H9 (cell line): ENCODE data around the gene NHSL1. TPM values are rescaled to one million over a fixed set of nuclear protein-coding genes. Genes with fewer than 3 reads are reported as not detected.

ENCODE experiments used
- DNase-seq: peaks from one replicate; pipeline ENCODE4 v3.0.0-alpha.2; 2017
- H2AFZ ChIP-seq: one replicate; pipeline ENCODE4 v1.6.1; 2013; ENCODE audit warnings: mild to moderate bottlenecking, low read length, control low read depth, moderate library complexity
- H2AK5ac ChIP-seq: 2 replicates; pipeline ENCODE4 v1.6.1; 2013; ENCODE audit warnings: low read length, control low read depth, mixed read lengths; ENCODE audit not compliant: insufficient read length
- H2BK120ac ChIP-seq: one replicate; pipeline ENCODE4 v1.6.1; 2013; ENCODE audit warnings: low read depth, mild to moderate bottlenecking, low read length, control low read depth, inconsistent platforms; ENCODE audit not compliant: poor library complexity, severe bottlenecking
- H2BK12ac ChIP-seq: 2 replicates; pipeline ENCODE4 v1.6.1; 2013; ENCODE audit warnings: low read length, control low read depth, mixed read lengths, low read depth; ENCODE audit not compliant: insufficient read length
- H2BK15ac ChIP-seq: 2 replicates; pipeline ENCODE4 v1.6.1; 2013; ENCODE audit warnings: low read depth, low read length, control low read depth
- H2BK20ac ChIP-seq: one replicate; pipeline ENCODE4 v1.6.1; 2013; ENCODE audit warnings: low read depth, mild to moderate bottlenecking, low read length, control low read depth, inconsistent platforms; ENCODE audit not compliant: poor library complexity, severe bottlenecking
- H2BK5ac ChIP-seq: 2 replicates; pipeline ENCODE4 v1.6.1; 2013; ENCODE audit warnings: low read length, control low read depth, mixed read lengths; ENCODE audit not compliant: insufficient read length
- H3K14ac ChIP-seq: 2 replicates; pipeline ENCODE4 v1.6.1; 2013; ENCODE audit warnings: low read length, control low read depth; ENCODE audit not compliant: insufficient read depth
- H3K18ac ChIP-seq: 2 replicates; pipeline ENCODE4 v1.6.1; 2013; ENCODE audit warnings: low read depth, mild to moderate bottlenecking, mixed read lengths, low read length, control low read depth; ENCODE audit not compliant: insufficient read length
- H3K23ac ChIP-seq: 2 replicates; pipeline ENCODE4 v1.6.1; 2013; ENCODE audit warnings: low read length, control low read depth, mixed read lengths, low read depth; ENCODE audit not compliant: insufficient read length
- H3K23me2 ChIP-seq: 2 replicates; pipeline ENCODE4 v1.6.1; 2013; ENCODE audit warnings: low read depth, mild to moderate bottlenecking, mixed read lengths, low read length, control low read depth; ENCODE audit not compliant: insufficient read length, poor library complexity, severe bottlenecking
- H3K27ac ChIP-seq: 2 replicates; pipeline ENCODE4 v1.5.1; 2013; ENCODE audit warnings: low read length, control low read depth, mixed read lengths, low read depth; ENCODE audit not compliant: insufficient read length
- H3K27me3 ChIP-seq: 2 replicates; pipeline ENCODE4 v1.6.1; 2013; ENCODE audit warnings: low read length, control low read depth, inconsistent platforms; ENCODE audit not compliant: insufficient read depth
- H3K4ac ChIP-seq: 2 replicates; pipeline ENCODE4 v1.6.1; 2013; ENCODE audit warnings: low read depth, mild to moderate bottlenecking, control low read depth, inconsistent platforms, low read length, moderate library complexity
- H3K4me1 ChIP-seq: 2 replicates; pipeline ENCODE4 v1.6.1; 2013; ENCODE audit warnings: low read length, control low read depth, inconsistent platforms; ENCODE audit not compliant: insufficient read depth
- H3K4me2 ChIP-seq: 2 replicates; pipeline ENCODE4 v1.6.1; 2013; ENCODE audit warnings: low read length, control low read depth, mixed read lengths; ENCODE audit not compliant: insufficient read length, insufficient read depth
- H3K56ac ChIP-seq: 2 replicates; pipeline ENCODE4 v1.6.1; 2013; ENCODE audit warnings: low read depth, mild to moderate bottlenecking, mixed read lengths, low read length, control low read depth; ENCODE audit not compliant: insufficient read length
- H3K79me1 ChIP-seq: 2 replicates; pipeline ENCODE4 v1.6.1; 2013; ENCODE audit warnings: low read depth, mild to moderate bottlenecking, moderate library complexity, low read length, control low read depth, inconsistent platforms; ENCODE audit not compliant: insufficient read depth, poor library complexity, severe bottlenecking
- H3K79me2 ChIP-seq: 2 replicates; pipeline ENCODE4 v1.6.1; 2013; ENCODE audit warnings: low read length, control low read depth, inconsistent platforms; ENCODE audit not compliant: insufficient read depth
- H3K9ac ChIP-seq: 2 replicates; pipeline ENCODE4 v1.6.1; 2013; ENCODE audit warnings: low read length, control low read depth, mixed read lengths; ENCODE audit not compliant: insufficient read length; ENCODE audit errors: extremely low read depth
- H3K9me3 ChIP-seq: one replicate; pipeline ENCODE4 v1.6.1; 2013; ENCODE audit warnings: low read depth, low read length, inconsistent platforms; ENCODE audit not compliant: control insufficient read depth
- H3T11ph ChIP-seq: one replicate; pipeline ENCODE4 v1.6.1; 2013; ENCODE audit warnings: mild to moderate bottlenecking, low read length, control low read depth, inconsistent platforms
- H4K20me1 ChIP-seq: one replicate; pipeline ENCODE4 v1.6.1; 2013; ENCODE audit not compliant: control insufficient read depth, insufficient read length, insufficient read depth
- H4K5ac ChIP-seq: 2 replicates; pipeline ENCODE4 v1.6.1; 2013; ENCODE audit warnings: low read depth, mild to moderate bottlenecking, mixed read lengths, low read length, control low read depth; ENCODE audit not compliant: insufficient read length
- H4K8ac ChIP-seq: replicated peaks from 2 replicates; pipeline ENCODE4 v1.6.1; 2013; ENCODE audit warnings: low read length, control low read depth, mixed read lengths, low read depth; ENCODE audit not compliant: insufficient read length
- H4K91ac ChIP-seq: 2 replicates; pipeline ENCODE4 v1.6.1; 2013; ENCODE audit warnings: low read depth, mild to moderate bottlenecking, moderate library complexity, mixed read lengths, low read length, control low read depth; ENCODE audit not compliant: insufficient read length
- H3K27ac Mint-ChIP-seq, 3 experiments: 2 replicates in 2 of 3; 3 replicates in 1 of 3; pipeline ENCODE4 v1.8.0; 2020 to 2021; ENCODE audit warnings: mixed read lengths in 3 of 3, mild to moderate bottlenecking in 1 of 3, moderate library complexity in 1 of 3
- H3K27me3 Mint-ChIP-seq: 2 replicates; pipeline ENCODE4 v1.8.0; 2021; ENCODE audit warnings: low read depth, mild to moderate bottlenecking, moderate library complexity, mixed read lengths
- H3K36me3 Mint-ChIP-seq, 3 experiments: 2 replicates in 2 of 3; 3 replicates in 1 of 3; pipeline ENCODE4 v1.8.0; 2020 to 2021; ENCODE audit warnings: low read depth in 3 of 3, mixed read lengths in 3 of 3; ENCODE audit not compliant: insufficient read depth in 1 of 3
- H3K4me1 Mint-ChIP-seq, 2 experiments: 2 replicates each; pipeline ENCODE4 v1.8.0; 2020; ENCODE audit warnings: mixed read lengths in 2 of 2
- H3K4me3 Mint-ChIP-seq, 2 experiments: 2 replicates in 1 of 2; 3 replicates in 1 of 2; pipeline ENCODE4 v1.8.0; 2020 to 2021; ENCODE audit warnings: mild to moderate bottlenecking in 2 of 2, mixed read lengths in 2 of 2, moderate library complexity in 1 of 2
- H3K9me3 Mint-ChIP-seq, 2 experiments: 2 replicates in 1 of 2; 3 replicates in 1 of 2; pipeline ENCODE4 v1.8.0; 2020; ENCODE audit warnings: mild to moderate bottlenecking in 2 of 2, mixed read lengths in 2 of 2, moderate library complexity in 1 of 2
- CTCF ChIP-seq: fragments of 200-600 bp; sonication (generic); conservative IDR thresholded peaks from 3 replicates; pipeline ENCODE4 v1.8.0; 2021; ENCODE audit warnings: antibody characterized with exemption, mild to moderate bottlenecking
- WGBS: extraction: QIAGEN DNeasy Blood & Tissue Kit; methylation state at CpG from one replicate; pipeline ENCODE4 v1.1.7; 2013; ENCODE audit warnings: missing lambda C conversion rate, low lambda C conversion rate, mixed read lengths; ENCODE audit not compliant: insufficient read length; ENCODE audit errors: extremely low coverage; 5-methylcytosine and 5-hydroxymethylcytosine counted together
- total RNA-seq: library from RNA; stranded (reverse); gene quantifications from 2 replicates; pipeline ENCODE4 v1.2.1, GENCODE V29; 2021

NHSL1 gene
- total RNA-seq, 1 experiment from 2014 or later = 28.7 TPM

- Histone ChIP-seq H4K8ac (no peak overlapping the region), H2BK5ac (no peak overlapping the region), H2BK12ac (no peak overlapping the region), H3K9me3 (no peaks in the 10 kb centered on the region), H4K20me1 (no peaks in the 10 kb centered on the region), H3K79me2 (no peaks in the 10 kb centered on the region), H3K79me1 (no peaks in the 10 kb centered on the region), H2AFZ (no peak overlapping the region), H2AK5ac (no peak overlapping the region), H3T11ph (no peak overlapping the region), H2BK120ac (no peak overlapping the region), H3K9ac (no peak overlapping the region), H3K4me2 (no peak overlapping the region), H3K14ac (no peak overlapping the region), H3K27me3 (no peaks in the 10 kb centered on the region), H3K23ac (no peak overlapping the region), H3K4ac (no peak overlapping the region), H3K23me2 (no peaks in the 10 kb centered on the region), H3K18ac (no peak overlapping the region), H4K91ac (no peak overlapping the region), H2BK20ac (no peak overlapping the region), H2BK15ac (no peak overlapping the region), H3K27ac (no peak overlapping the region), H3K56ac (no peak overlapping the region), H4K5ac (no peak overlapping the region), H3K4me1 (peaks cover 3% of the 10 kb centered on the region; the same call in 1 of the 2 replicates)
- Mint-ChIP-seq H3K4me1 (peaks cover 56 to 58% of the 10 kb centered on the region in 2 experiments), H3K27ac (no peak overlapping the region), H3K36me3 (no peaks in the 10 kb centered on the region), H3K27me3 (no peaks in the 10 kb centered on the region), H3K9me3 (no peaks in the 10 kb centered on the region), H3K4me3 (no peak overlapping the region)
- no peak for DNase-seq
- no peak for TF ChIP-seq CTCF
- WGBS = no CpG with 5 or more reads among the region's 4 CpGs
Measured at GRCh38 chr6:138537106-138537505, 37.8 kb upstream of the NHSL1 start.
